ENCODE results near the gene COX6A1. TPM values are rescaled to one million over a fixed set of nuclear protein-coding genes. Genes with fewer than 3 reads are reported as not detected.

The COX6A1 gene
- polyA plus RNA-seq, 1 donor (not counting 4 experiments of a cell fraction or from before 2014, with no cell fraction given), result 663 TPM

DNA sequence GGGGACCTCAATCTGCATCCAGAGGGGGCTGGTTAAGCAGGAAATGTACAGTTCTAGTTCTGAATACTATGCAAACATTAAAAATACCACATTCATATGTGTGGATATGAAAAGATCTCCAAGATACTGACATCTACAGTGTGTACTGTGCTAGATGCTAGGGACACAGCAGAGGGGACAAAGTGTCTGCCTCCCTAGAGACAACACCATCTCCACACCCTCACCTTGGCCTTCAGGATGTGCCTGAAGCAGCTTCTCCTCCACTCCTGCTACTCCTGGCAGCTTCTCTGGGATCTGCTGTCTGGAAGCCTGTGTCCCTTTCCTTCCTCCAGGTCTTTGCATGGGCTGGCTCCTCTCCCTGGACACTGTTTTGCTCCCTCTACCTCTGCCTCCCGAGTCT, 42.3 kb downstream of the COX6A1 start:
- no peaks in the 10 kb centered on the region for H3K27me3 ChIP-seq (ENCODE audit: control insufficient read depth, extremely low read depth, insufficient read depth, low read length)
- no peak overlapping the region for H3K4me2 ChIP-seq (ENCODE audit: control insufficient read depth, extremely low read depth, insufficient read depth, low read depth, low read length)
- dilution Hi-C loops (cut with MboI; ENCODE audit: extremely low pct_ligation_motif_present, low sequenced_read_pairs), result no loop called here
- no peak for FAIRE-seq
- no peak overlapping the region for H3K4me3 ChIP-seq (ENCODE audit: control insufficient read depth in 2 of 3, extremely low read depth in 1 of 3, insufficient read depth in 2 of 3, low read depth in 1 of 3, low read length in 3 of 3)
- TF ChIP-seq CTCF (optimal IDR thresholded peaks at IDR 0.05 in 1 of 3, IDR thresholded peaks at IDR 0.05 in 1 of 3, conservative IDR thresholded peaks at IDR 0.05 in 1 of 3; ENCODE audit: extremely low read depth in 1 of 3, insufficient read depth in 2 of 3, low read length in 3 of 3) (no peak), EZH2 (IDR thresholded peaks at IDR 0.05; ENCODE audit: low read length) (no peak)
- H3K9me3 ChIP-seq (ENCODE audit: control insufficient read depth, low read depth, low read length), result no peaks in the 10 kb centered on the region
- peaks cover under 1% of the 10 kb centered on the region for H3K4me1 ChIP-seq (ENCODE audit: control insufficient read depth, extremely low read depth, insufficient read depth, low read length)
- no peaks in the 10 kb centered on the region for H3K36me3 ChIP-seq (ENCODE audit: control insufficient read depth in 2 of 2, extremely low read depth in 1 of 2, insufficient read depth in 2 of 2, low read length in 2 of 2)
- H3K27ac ChIP-seq (ENCODE audit: control insufficient read depth, insufficient read depth, low read length), result no peak overlapping the region
- H2AFZ ChIP-seq (ENCODE audit: control insufficient read depth, low read length), result no peak overlapping the region
- peaks cover 2% of the 10 kb centered on the region for H3K79me2 ChIP-seq (ENCODE audit: control insufficient read depth, insufficient read depth, low read length)
- H4K20me1 ChIP-seq (ENCODE audit: control insufficient read depth, extremely low read depth, insufficient read depth, low read length), result no peaks in the 10 kb centered on the region
- no peak for DNase-seq (ENCODE audit: low read depth, low spot score)
- no peaks in the 10 kb centered on the region for H3K9me1 ChIP-seq (ENCODE audit: control insufficient read depth, extremely low read depth, insufficient read depth, low read length)
- H3K9ac ChIP-seq (ENCODE audit: control insufficient read depth, extremely low read depth, insufficient read depth, low read length), result no peak overlapping the region

GRCh38 chr12:120481022-120481767, 43.3 kb downstream of the COX6A1 start:
- TF ChIP-seq EZH2 (IDR thresholded peaks at IDR 0.05; ENCODE audit: low read length) (no peak), CTCF (optimal IDR thresholded peaks at IDR 0.05 in 1 of 3, IDR thresholded peaks at IDR 0.05 in 1 of 3, conservative IDR thresholded peaks at IDR 0.05 in 1 of 3; ENCODE audit: extremely low read depth in 1 of 3, insufficient read depth in 2 of 3, low read length in 3 of 3) (no peak)
- H3K9ac ChIP-seq (ENCODE audit: control insufficient read depth, extremely low read depth, insufficient read depth, low read length), result no peak overlapping the region
- no peak for DNase-seq (ENCODE audit: low read depth, low spot score)
- H3K27me3 ChIP-seq (ENCODE audit: control insufficient read depth, extremely low read depth, insufficient read depth, low read length), result no peaks in the 10 kb centered on the region
- H3K27ac ChIP-seq (ENCODE audit: control insufficient read depth, insufficient read depth, low read length), result no peak overlapping the region
- H3K9me3 ChIP-seq (ENCODE audit: control insufficient read depth, low read depth, low read length), result no peaks in the 10 kb centered on the region
- H4K20me1 ChIP-seq (ENCODE audit: control insufficient read depth, extremely low read depth, insufficient read depth, low read length), result no peaks in the 10 kb centered on the region
- no peak overlapping the region for H3K4me2 ChIP-seq (ENCODE audit: control insufficient read depth, extremely low read depth, insufficient read depth, low read depth, low read length)
- no peak overlapping the region for H3K4me3 ChIP-seq (ENCODE audit: control insufficient read depth in 2 of 3, extremely low read depth in 1 of 3, insufficient read depth in 2 of 3, low read depth in 1 of 3, low read length in 3 of 3)
- dilution Hi-C loops (cut with MboI; ENCODE audit: extremely low pct_ligation_motif_present, low sequenced_read_pairs), result no loop called here
- no peaks in the 10 kb centered on the region for H3K36me3 ChIP-seq (ENCODE audit: control insufficient read depth in 2 of 2, extremely low read depth in 1 of 2, insufficient read depth in 2 of 2, low read length in 2 of 2)
- no peaks in the 10 kb centered on the region for H3K9me1 ChIP-seq (ENCODE audit: control insufficient read depth, extremely low read depth, insufficient read depth, low read length)
- H3K79me2 ChIP-seq (ENCODE audit: control insufficient read depth, insufficient read depth, low read length), result peaks cover 2% of the 10 kb centered on the region
- no peak overlapping the region for H2AFZ ChIP-seq (ENCODE audit: control insufficient read depth, low read length)
- no peaks in the 10 kb centered on the region for H3K4me1 ChIP-seq (ENCODE audit: control insufficient read depth, extremely low read depth, insufficient read depth, low read length)
- no peak for FAIRE-seq

Data from keratinocyte (primary cell).